GM08714 (cell line): Measurements from ENCODE around the gene SERPINI2.

Source experiments
- H3K4me3 ChIP-seq: fragments of 200-500 bp; sonication (Bioruptor generic); 2 replicates; pipeline ENCODE4 v1.5.1; 2014; ENCODE audit warnings: mild to moderate bottlenecking, low read length, inconsistent platforms
- ZNF274 ChIP-seq: IDR thresholded peaks from 2 replicates; pipeline ENCODE4 v1.6.1; 2012; ENCODE audit warnings: mild to moderate bottlenecking, low read depth, low read length

The SERPINI2 gene, protein sequence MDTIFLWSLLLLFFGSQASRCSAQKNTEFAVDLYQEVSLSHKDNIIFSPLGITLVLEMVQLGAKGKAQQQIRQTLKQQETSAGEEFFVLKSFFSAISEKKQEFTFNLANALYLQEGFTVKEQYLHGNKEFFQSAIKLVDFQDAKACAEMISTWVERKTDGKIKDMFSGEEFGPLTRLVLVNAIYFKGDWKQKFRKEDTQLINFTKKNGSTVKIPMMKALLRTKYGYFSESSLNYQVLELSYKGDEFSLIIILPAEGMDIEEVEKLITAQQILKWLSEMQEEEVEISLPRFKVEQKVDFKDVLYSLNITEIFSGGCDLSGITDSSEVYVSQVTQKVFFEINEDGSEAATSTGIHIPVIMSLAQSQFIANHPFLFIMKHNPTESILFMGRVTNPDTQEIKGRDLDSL

DNA sequence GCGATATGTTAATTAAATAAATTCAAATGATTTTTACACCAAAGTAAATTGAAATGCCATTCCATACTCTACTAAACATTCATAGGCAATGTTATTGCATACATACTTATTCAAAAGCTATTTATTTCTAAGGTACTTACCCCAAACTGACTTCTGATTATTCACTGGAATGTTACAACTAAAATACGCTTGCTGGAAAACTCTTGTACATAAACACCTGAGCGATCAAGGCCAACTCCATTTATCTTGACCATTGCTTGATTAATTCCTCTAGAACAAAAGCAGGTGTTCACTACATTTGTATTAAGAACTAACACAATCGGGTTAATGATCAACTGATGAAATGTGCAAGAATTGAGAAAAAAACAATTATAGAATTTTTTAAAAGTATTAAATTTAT is at the start of gene SERPINI2:
SERPINI2 (minus strand) TSS at position 180 of the 400 bp plus-strand sequence. CDS start 2,208 bp downstream, outside the sequence.
- no peak for TF ChIP-seq ZNF274
- no peak within 1 kb of the TSS for H3K4me3 ChIP-seq

DNA sequence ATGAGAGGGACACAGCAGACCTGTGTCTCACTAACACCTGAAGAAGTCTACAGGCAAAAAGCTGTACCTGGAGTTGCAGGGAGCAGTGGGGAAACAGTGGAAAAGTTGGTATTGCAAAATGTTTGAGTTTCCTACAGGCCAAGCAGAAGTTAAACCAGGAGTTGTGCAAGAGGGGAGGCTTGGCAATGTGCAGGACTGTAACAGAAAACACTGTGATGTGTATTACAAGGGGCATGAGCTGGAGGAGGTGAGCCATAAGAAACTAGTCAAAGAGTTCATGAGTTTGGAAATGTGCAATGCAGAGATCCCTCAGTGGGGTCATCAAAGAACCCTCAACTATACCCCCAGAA is 47.1 kb upstream of the SERPINI2 start:
- no peak overlapping the region for H3K4me3 ChIP-seq
- TF ChIP-seq ZNF274, result no peak

DNA sequence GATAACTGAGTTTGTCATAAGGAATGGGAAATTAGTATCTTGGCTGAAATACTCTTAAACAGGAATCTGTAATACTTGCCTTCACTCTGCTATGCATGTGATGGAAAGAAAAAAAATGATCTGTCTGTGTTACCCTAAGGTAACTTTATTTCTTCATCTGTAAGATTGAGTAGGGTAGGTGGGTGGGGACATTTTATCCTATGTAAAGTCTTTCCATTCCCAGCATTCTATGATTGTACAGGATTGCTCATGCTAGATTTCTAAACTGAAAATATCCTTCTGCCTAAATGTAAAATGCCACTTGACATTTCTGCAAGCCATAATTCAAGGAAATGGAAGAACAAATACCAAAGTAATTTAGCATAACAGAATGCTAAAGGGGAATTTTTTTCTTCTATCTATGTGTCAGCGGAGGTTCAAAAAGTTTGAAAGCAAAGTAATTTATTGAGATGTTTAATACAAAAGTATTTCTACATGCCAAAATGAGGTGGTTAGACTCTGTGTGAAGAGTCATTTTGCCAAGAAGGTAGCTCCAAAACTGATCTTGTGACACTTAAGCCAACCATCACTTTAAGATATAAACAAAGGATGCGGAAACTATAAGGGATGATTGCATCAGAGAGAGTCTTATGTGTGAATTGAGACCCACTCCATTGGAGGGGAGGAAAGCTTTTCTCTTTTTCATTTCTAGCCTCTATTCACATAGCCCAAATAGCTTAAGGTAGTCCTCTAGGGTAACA is 46.6 kb upstream of the SERPINI2 start:
- no peak overlapping the region for H3K4me3 ChIP-seq
- TF ChIP-seq ZNF274, result no peak

DNA sequence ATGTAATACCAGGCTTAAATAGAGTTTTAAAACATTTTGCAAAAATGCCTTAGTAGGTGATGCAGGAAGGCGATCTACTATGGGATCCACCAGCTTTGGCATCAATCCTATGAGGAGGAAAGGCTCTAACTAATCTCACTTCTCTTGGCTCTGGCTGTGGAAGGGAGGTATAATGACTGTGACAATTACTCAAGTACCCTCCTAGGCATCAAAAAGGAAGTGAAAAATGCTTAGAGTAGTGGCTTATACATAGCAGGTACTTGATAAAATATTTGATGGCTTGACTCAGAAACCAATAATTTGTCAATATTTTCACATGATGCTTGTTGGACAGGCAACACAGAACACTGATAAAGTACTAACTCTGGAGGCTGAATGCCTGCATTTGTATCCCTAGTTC is 34.1 kb upstream of the SERPINI2 start:
- no peak overlapping the region for H3K4me3 ChIP-seq

DNA sequence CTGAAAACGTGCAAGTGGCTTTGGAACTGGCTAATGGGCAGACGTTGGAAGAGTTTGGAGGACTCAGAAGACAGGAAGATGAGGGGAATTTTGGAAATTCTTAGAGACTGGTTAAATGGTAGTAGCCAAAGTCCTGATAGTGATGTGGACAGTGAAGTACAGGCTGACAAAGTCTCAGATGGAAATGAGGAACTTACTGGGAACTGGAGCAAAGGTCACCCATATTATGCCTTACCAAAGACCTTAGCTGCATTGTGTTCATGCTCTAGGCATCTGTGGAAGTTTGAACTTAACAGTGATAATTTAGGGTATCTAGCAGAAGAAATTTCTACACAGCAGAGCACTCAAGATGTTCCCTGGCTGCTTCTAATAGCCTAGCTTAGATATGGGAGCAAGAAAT is 28.6 kb upstream of the SERPINI2 start:
- H3K4me3 ChIP-seq, result no peak overlapping the region
- TF ChIP-seq ZNF274, result no peak

More for the DNA sequence above, 34.1 kb upstream of the SERPINI2 start:
- TF ChIP-seq ZNF274, result no peak

DNA sequence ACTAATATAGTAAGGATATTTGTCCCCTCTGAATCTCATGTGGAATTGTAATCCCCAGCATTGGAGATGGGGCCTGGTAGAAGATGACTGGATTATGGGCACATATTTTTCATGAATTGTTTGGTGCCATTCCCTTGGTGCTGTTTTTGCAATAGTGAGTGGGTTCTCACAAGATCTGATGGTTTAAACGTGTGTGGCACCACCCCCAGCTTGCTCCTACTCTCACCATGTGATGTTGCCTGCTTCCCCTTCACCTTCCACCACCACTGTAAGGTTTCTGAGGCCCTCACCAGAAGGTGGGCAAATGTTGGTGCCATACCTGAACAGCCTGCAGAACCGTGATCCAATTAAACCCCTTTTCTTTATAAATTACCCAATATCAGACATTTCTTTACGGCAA is 28.1 kb upstream of the SERPINI2 start:
- TF ChIP-seq ZNF274, result no peak
- no peak overlapping the region for H3K4me3 ChIP-seq

DNA sequence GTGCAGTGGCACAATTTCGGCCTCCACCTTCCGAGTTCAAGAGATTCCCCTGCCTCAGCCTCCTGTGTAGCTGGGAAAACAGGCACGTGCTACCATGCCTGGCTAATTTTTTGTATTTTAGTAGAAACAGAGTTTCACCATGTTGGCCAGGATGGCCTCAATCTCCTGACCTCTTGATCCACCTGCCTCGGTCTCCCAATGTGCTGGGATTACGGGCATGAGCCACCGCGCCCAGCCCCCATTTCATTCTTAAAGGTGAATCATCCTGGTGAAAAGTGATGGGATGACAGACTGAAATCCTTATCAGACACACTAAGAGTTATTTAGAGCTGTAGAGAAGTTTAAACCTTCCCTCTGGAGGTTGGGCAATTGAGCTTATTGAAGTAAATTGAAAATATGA is 24.1 kb upstream of the SERPINI2 start:
- no peak overlapping the region for H3K4me3 ChIP-seq
- no peak for TF ChIP-seq ZNF274

DNA sequence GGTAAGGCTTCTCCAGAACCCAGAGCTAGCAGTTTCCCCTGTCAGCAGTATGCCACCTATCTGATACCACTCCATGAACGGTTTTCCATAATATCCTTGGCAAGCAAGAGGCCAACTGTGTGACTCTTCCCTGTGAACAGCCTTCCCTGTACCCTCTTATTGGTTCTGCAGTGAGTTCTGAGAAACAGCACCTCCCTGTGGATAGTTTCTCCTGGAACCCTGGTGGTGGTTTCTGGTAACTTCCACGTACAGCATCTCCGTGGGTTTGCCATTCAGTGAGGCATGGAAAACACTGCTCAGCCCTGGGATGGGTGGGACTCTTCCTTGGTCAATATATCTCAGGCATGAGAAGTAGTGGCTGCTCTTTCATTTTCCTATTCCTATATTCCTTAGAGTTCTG is 19.4 kb upstream of the SERPINI2 start:
- TF ChIP-seq ZNF274, result no peak
- no peak overlapping the region for H3K4me3 ChIP-seq

DNA sequence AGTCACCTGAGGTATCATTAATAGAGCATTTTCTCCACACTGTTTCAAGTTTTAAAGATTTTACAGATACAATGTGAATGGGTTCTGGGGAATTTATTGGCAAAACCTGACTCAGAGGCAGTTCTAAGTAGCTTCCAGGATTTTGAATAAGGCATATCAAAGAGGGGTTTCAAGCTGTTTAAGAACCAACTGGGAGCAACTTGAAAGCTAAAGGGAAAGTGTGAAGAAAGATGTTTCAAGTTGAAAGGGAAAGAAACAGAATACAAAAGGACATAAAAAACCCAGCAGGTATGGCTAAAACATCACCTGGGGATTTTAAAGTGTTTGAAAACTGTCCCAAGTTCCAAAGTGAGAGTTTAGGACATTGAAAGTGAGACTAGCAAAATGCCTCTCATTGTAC is 17.8 kb upstream of the SERPINI2 start:
- no peak for TF ChIP-seq ZNF274
- no peak overlapping the region for H3K4me3 ChIP-seq

DNA sequence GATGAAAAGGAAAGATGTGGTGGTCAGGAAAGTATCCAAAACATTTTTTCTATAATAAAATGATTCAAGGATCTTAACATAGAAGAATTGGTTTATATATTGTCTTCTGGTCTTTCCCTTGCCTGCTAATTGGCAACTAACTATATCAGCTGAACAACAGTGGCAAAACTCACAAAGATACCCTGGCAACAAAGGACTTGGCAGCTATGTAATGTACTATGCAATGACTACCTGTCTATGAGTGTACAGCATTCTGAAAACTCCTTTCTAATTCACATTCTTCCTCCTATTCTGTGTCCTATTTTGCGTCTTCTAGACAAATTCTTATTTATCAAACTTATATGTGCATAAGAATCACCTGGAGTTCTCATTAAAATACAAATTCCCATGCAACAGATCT is 15.7 kb upstream of the SERPINI2 start:
- TF ChIP-seq ZNF274, result no peak
- H3K4me3 ChIP-seq, result no peak overlapping the region

DNA sequence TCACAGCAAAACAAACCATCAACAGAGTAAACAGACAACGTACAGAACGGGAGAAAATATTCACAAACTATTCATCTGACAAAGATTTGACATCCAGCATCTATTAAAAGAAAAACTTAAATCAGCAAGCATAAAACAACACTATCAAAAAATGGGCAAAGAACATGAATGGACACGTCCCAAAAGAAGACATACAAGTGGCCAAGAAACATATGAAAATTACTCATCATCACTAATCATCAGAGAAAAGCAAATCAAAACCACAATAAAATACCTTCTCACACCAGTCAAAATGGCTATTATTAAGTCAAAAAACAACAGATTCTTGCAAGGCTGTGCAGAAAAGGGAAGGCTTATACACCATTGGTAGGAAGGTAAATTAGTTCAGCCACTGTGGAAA is 13.7 kb upstream of the SERPINI2 start:
- no peak for TF ChIP-seq ZNF274
- no peak overlapping the region for H3K4me3 ChIP-seq

DNA sequence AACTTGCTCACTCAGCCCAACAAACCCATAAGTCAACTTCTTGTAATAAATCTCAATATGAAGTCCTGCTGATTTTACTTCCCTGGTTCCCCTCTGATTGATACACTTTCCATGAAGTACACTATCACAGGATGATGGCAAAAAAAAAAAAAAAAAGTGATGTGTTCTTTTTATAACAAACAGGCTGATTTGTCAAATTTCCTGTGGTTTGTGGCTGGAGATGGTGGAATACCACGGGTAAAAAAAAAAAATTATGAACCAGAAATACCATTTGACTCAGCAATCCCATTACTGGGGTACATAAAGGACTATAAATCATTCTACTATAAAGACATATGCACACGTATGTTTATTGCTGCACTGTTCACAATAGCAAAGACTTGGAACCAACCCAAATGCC is 10.7 kb upstream of the SERPINI2 start:
- H3K4me3 ChIP-seq, result no peak overlapping the region
- TF ChIP-seq ZNF274, result no peak

DNA sequence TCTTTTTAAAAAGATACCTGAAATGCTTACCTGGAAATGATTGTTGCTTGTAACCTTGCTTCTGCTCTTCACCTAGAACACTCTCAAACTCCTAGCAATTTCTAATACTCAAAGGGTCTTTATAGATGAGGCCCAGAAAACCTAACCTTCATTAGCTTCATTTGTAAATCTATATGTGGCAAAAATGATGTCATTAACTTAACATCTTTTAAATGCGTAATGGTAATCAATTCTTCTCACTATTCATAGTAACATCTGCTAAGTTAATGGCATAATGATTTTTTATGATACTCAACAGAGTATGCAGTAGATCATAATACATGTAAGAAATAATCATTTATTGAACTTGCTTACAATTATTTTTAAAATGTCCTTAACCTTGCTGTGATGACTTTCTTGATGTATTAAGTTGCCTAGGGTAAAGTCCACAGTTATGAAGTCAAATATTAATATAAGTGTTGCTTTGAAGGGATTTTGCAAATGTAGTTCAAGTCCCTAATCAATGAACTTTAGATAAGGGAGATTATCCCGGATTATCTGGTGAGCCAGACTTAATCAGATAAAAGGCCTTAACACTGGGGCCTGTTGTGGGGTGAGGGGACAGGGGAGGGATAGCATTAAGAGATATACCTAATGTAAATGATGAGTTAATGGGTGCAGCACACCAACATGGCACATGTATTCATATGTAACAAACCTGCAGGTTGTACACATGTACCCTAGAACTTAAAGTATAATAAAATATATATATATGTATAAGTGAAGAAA is 10.1 kb upstream of the SERPINI2 start:
- TF ChIP-seq ZNF274, result no peak
- no peak overlapping the region for H3K4me3 ChIP-seq

DNA sequence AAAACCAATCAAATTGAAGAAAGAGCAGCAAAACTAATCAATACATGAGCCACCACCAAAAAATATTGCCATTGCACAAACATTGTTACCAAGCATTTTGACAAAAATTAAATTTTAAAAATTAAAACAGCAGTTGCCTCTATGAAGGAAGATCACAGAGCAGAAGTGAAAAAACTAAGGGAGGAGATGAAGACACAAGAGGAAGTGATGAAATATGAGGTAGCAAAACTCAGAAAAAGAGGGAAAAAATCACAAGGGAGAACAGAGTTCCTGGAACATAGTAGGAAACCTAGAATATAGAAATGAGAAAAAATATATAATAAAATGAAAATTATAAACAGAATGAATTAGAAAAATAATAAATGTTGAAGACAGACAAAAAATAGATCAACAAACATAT is 7.3 kb upstream of the SERPINI2 start:
- H3K4me3 ChIP-seq, result no peak overlapping the region
- no peak for TF ChIP-seq ZNF274

DNA sequence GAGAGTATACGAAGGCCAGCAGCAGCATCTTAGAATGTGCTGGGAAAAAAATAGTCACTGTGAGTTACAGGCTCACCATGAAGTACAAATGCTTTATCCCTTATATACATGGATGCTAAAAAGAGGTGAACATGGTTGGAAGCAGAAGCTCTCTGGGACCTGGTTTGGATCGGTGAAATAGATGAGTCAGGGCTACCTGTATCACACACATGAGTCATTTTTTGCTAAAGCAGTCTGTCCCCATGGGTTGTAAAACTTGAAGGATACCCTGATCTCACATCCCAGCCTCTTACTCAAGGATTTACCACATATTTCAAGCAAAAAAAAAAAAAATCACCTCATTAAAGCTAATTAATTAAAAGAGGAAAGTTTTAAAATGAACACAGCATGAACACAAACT is 6.9 kb upstream of the SERPINI2 start:
- TF ChIP-seq ZNF274, result no peak
- no peak overlapping the region for H3K4me3 ChIP-seq
